HepG2 (cell line): ENCODE measurements around the gene USP36. TPM values are rescaled to one million over a fixed set of nuclear protein-coding genes. Genes with fewer than 3 reads are reported as not detected.

Experiments used
- AHDC1 ChIP-seq: sonication (generic); formaldehyde crosslinking; IDR thresholded peaks from 2 replicates; pipeline ENCODE4 v1.5.1; 2020; ENCODE audit warnings: mild to moderate bottlenecking, missing genetic modification reagents, borderline replicate concordance
- CREM ChIP-seq, 2 experiments: sonication (generic) in 1 of 2; formaldehyde crosslinking in 1 of 2; IDR thresholded peaks; 2 replicates each; pipeline versions ENCODE4 v1.4.0 to v1.6.1; 2016 to 2020; ENCODE audit warnings: antibody characterized with exemption in 1 of 2, mild to moderate bottlenecking in 1 of 2, missing genetic modification reagents in 1 of 2
- GRHL1 ChIP-seq: sonication (generic); formaldehyde crosslinking; conservative IDR thresholded peaks from 2 replicates; pipeline ENCODE4 v1.8.0; 2022; ENCODE audit warnings: missing genetic modification reagents
- MAFG ChIP-seq: sonication (generic); formaldehyde crosslinking; IDR thresholded peaks from 2 replicates; pipeline ENCODE4 v1.5.1; 2020; ENCODE audit warnings: mild to moderate bottlenecking, missing genetic modification reagents
- NBN ChIP-seq: fragments of 450-650 bp; conservative IDR thresholded peaks from 2 replicates; pipeline ENCODE4 v1.6.1; 2017
- PHF21A ChIP-seq: sonication (generic); formaldehyde crosslinking; IDR thresholded peaks from 2 replicates; pipeline ENCODE4 v1.5.0; 2020; ENCODE audit warnings: mild to moderate bottlenecking, missing genetic modification reagents
- ZNF124 ChIP-seq: sonication (generic); formaldehyde crosslinking; IDR thresholded peaks from 2 replicates; pipeline ENCODE4 v1.4.0; 2020; ENCODE audit warnings: missing genetic modification reagents
- ZNF138 ChIP-seq: sonication (generic); formaldehyde crosslinking; IDR thresholded peaks from 2 replicates; pipeline ENCODE4 v1.5.0; 2020; ENCODE audit warnings: mild to moderate bottlenecking, low read depth, missing genetic modification reagents
- ZNF234 ChIP-seq: sonication (generic); formaldehyde crosslinking; conservative IDR thresholded peaks from 2 replicates; pipeline ENCODE4 v1.5.1; 2020; ENCODE audit warnings: mild to moderate bottlenecking, missing genetic modification reagents
- ZNF513 ChIP-seq: sonication (generic); formaldehyde crosslinking; conservative IDR thresholded peaks from 2 replicates; pipeline ENCODE4 v1.5.0; 2020; ENCODE audit warnings: missing genetic modification reagents
- polyA plus RNA-seq, 8 experiments: library from polyadenylated mRNA; depleted of rRNA in 3 of 8; stranded (reverse) in 7 of 8; unstranded in 1 of 8; fragments of >200 nt; fragmentation: Illumina TruSeq in 4 of 8; extraction: Trizol in 4 of 8; gene quantifications; 2 replicates each; pipeline versions ENCODE4 v1.2.1 to v1.2.3, GENCODE V29; 2011 to 2016; ENCODE audit warnings: low read depth in 4 of 8, missing spikeins in 1 of 8, mixed read lengths in 1 of 8; ENCODE audit not compliant: insufficient read depth in 1 of 8
- total RNA-seq, 5 experiments: library from RNA; depleted of rRNA; stranded (reverse); fragments of >200 nt; fragmentation: Illumina TruSeq; extraction: Trizol; gene quantifications; 2 replicates each; pipeline ENCODE4 v1.2.3, GENCODE V29; 2016; ENCODE audit warnings: low read depth in 1 of 5
- TF ChIP-seq, protein P1 (sequence below): sonication (generic); formaldehyde crosslinking; IDR thresholded peaks from 2 replicates; pipeline ENCODE4 v1.4.0; 2020; ENCODE audit warnings: mild to moderate bottlenecking, low read depth, missing genetic modification reagents
- TF ChIP-seq, protein P2 (sequence below): sonication (generic); formaldehyde crosslinking; IDR thresholded peaks from 2 replicates; pipeline ENCODE4 v1.4.0; 2020; ENCODE audit warnings: missing genetic modification reagents
- TF ChIP-seq, protein P3 (sequence below): sonication (generic); formaldehyde crosslinking; IDR thresholded peaks from 2 replicates; pipeline ENCODE4 v1.9.0; 2022; ENCODE audit warnings: missing genetic modification reagents, mild to moderate bottlenecking, borderline replicate concordance

Gene USP36
- total and polyA plus RNA-seq, 2 of the 13 experiments (the other 11 are each of a cell fraction or from before 2014, with no cell fraction given): 29.6 to 45.9 TPM

DNA sequence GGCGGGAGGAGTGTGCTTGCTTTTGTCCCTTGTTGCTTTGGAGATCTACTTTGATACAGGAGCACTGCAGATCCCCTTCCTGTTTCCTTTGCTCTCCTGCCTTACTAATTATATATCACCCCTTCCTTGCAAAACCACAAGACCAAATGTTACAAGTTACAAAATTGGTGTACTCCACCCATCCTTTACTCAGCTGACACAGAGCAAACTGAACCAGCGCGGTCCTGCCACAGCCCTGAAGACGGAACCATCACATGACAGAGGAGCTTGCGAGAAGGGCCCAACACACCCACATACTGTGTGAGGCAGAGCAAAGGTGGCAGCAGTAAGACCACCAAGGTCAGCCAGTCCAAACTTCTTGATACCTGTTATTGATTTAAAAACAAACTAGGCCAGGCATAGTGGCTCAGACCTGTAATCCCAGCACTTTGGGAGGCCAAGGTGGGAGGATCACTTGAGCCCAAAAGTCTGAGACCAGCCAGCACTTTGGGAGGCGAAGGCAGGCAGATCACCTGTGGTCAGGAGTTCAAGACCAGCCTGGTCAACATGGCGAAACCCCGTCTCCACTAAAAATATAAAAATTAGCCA is 91.8 kb downstream of the USP36 start (continued):
- TF ChIP-seq, protein P1, sequence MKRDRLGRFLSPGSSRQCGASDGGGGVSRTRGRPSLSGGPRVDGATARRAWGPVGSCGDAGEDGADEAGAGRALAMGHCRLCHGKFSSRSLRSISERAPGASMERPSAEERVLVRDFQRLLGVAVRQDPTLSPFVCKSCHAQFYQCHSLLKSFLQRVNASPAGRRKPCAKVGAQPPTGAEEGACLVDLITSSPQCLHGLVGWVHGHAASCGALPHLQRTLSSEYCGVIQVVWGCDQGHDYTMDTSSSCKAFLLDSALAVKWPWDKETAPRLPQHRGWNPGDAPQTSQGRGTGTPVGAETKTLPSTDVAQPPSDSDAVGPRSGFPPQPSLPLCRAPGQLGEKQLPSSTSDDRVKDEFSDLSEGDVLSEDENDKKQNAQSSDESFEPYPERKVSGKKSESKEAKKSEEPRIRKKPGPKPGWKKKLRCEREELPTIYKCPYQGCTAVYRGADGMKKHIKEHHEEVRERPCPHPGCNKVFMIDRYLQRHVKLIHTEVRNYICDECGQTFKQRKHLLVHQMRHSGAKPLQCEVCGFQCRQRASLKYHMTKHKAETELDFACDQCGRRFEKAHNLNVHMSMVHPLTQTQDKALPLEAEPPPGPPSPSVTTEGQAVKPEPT (CRISPR knock-in tag): no peak
- TF ChIP-seq NBN (no peak), ZNF513 (no peak), ZNF138 (CRISPR knock-in tag) (no peak; the same call in 1 of the 2 replicates), ZNF124 (CRISPR knock-in tag) (no peak), ZNF234 (CRISPR knock-in tag) (no peak), MAFG (CRISPR knock-in tag) (no peak), AHDC1 (CRISPR knock-in tag) (no peak), PHF21A (CRISPR knock-in tag) (no peak), CREM (IDR thresholded peaks at IDR 0.05) (no peak; the same call in 1 of the 2 replicates), CREM (CRISPR knock-in tag; IDR thresholded peaks at IDR 0.05) (no peak), GRHL1 (CRISPR knock-in tag) (no peak)
- TF ChIP-seq, protein P2, sequence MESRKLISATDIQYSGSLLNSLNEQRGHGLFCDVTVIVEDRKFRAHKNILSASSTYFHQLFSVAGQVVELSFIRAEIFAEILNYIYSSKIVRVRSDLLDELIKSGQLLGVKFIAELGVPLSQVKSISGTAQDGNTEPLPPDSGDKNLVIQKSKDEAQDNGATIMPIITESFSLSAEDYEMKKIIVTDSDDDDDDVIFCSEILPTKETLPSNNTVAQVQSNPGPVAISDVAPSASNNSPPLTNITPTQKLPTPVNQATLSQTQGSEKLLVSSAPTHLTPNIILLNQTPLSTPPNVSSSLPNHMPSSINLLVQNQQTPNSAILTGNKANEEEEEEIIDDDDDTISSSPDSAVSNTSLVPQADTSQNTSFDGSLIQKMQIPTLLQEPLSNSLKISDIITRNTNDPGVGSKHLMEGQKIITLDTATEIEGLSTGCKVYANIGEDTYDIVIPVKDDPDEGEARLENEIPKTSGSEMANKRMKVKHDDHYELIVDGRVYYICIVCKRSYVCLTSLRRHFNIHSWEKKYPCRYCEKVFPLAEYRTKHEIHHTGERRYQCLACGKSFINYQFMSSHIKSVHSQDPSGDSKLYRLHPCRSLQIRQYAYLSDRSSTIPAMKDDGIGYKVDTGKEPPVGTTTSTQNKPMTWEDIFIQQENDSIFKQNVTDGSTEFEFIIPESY: peak; percentile 43; the same call in 1 of the 2 replicates
- TF ChIP-seq, protein P3, sequence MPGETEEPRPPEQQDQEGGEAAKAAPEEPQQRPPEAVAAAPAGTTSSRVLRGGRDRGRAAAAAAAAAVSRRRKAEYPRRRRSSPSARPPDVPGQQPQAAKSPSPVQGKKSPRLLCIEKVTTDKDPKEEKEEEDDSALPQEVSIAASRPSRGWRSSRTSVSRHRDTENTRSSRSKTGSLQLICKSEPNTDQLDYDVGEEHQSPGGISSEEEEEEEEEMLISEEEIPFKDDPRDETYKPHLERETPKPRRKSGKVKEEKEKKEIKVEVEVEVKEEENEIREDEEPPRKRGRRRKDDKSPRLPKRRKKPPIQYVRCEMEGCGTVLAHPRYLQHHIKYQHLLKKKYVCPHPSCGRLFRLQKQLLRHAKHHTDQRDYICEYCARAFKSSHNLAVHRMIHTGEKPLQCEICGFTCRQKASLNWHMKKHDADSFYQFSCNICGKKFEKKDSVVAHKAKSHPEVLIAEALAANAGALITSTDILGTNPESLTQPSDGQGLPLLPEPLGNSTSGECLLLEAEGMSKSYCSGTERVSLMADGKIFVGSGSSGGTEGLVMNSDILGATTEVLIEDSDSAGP (CRISPR knock-in tag): peak; percentile 73
